Activated T-helper 2 cell treated with anti-CD3 and anti-CD28 coated beads, Interferon-gamma antibody, Interleukin-2, Interleukin-4, amounts not matched to agents 10 μg/mL and 5 μg/mL and 100 μg/mL, durations not matched to agents 14 hours and 24 hours and 36 hours (primary cell): ENCODE data around the gene ARMC2. TPM values are rescaled to one million over a fixed set of nuclear protein-coding genes. Genes with fewer than 3 reads are reported as not detected.

Experiments
- DNase-seq: peaks from one replicate; pipeline ENCODE4 v3.0.0; 2021; ENCODE audit warnings: low spot score
- H3K27ac Mint-ChIP-seq: one replicate; pipeline ENCODE4 v1.8.0; 2021; ENCODE audit warnings: mixed read lengths
- H3K27me3 Mint-ChIP-seq: one replicate; pipeline ENCODE4 v1.8.0; 2021; ENCODE audit warnings: low read depth, mixed read lengths
- H3K36me3 Mint-ChIP-seq: one replicate; pipeline ENCODE4 v1.8.0; 2021; ENCODE audit warnings: low read depth, mixed read lengths
- H3K4me1 Mint-ChIP-seq: one replicate; pipeline ENCODE4 v1.8.0; 2021; ENCODE audit warnings: low read depth, mixed read lengths
- H3K4me3 Mint-ChIP-seq: one replicate; pipeline ENCODE4 v1.8.0; 2021; ENCODE audit warnings: low read depth, mild to moderate bottlenecking, moderate library complexity, mixed read lengths
- H3K9me3 Mint-ChIP-seq: one replicate; pipeline ENCODE4 v1.8.0; 2021; ENCODE audit warnings: mixed read lengths
- intact Hi-C: fragments of 100-400 bp; cut with micrococcal nuclease; formaldehyde crosslinking; loops from one replicate; pipeline ENCODE4 v1.15.1; 2023
- total RNA-seq: library from RNA; stranded (reverse); gene quantifications from 2 replicates; pipeline ENCODE4 v1.2.3, GENCODE V29; 2022

ARMC2 gene
- total RNA-seq, 1 donor from 2014 or later: 2.7 TPM

GRCh38 chr6:108998485-108998884, 150.3 kb downstream of the ARMC2 start:
- no peak overlapping the region for H3K27ac Mint-ChIP-seq
- peaks cover 42% of the 10 kb centered on the region for H3K36me3 Mint-ChIP-seq
- DNase-seq: no peak
- no peak overlapping the region for H3K4me3 Mint-ChIP-seq
- peaks cover 3% of the 10 kb centered on the region for H3K4me1 Mint-ChIP-seq
- no peaks in the 10 kb centered on the region for H3K27me3 Mint-ChIP-seq
- no peaks in the 10 kb centered on the region for H3K9me3 Mint-ChIP-seq
- intact Hi-C loops: no loop called here

GRCh38 chr6:108999428-108999827, 151.2 kb downstream of the ARMC2 start:
- H3K36me3 Mint-ChIP-seq: peaks cover 39% of the 10 kb centered on the region
- intact Hi-C loops: no loop called here
- H3K4me1 Mint-ChIP-seq: peaks cover 3% of the 10 kb centered on the region
- H3K9me3 Mint-ChIP-seq: no peaks in the 10 kb centered on the region
- H3K4me3 Mint-ChIP-seq: no peak overlapping the region
- H3K27me3 Mint-ChIP-seq: no peaks in the 10 kb centered on the region
- no peak overlapping the region for H3K27ac Mint-ChIP-seq
- DNase-seq: no peak

DNA sequence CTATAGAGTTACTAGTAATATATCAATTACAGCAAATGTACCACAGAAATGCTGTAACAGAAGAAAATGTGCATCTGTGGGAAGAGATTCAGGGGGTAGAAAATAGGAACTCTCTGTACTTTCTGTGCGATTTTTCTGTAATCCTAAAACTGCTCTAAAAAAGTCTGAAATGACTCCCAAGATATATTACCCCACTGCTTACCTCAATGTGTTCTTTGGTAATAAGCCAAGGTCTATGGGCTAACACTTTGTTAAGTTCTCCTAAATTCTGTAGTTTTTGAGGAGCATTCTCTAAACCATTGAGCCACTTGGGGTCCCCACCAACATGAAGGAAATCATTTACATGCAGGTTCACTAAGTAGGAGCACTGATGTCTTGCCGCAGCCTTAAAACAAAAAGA, 152.1 kb downstream of the ARMC2 start:
- Mint-ChIP-seq H3K9me3 (no peaks in the 10 kb centered on the region), H3K4me1 (peaks cover 8% of the 10 kb centered on the region), H3K4me3 (no peak overlapping the region), H3K36me3 (peaks cover 39% of the 10 kb centered on the region), H3K27ac (no peak overlapping the region), H3K27me3 (no peaks in the 10 kb centered on the region)
- intact Hi-C loops: no loop called here
- DNase-seq: no peak

DNA sequence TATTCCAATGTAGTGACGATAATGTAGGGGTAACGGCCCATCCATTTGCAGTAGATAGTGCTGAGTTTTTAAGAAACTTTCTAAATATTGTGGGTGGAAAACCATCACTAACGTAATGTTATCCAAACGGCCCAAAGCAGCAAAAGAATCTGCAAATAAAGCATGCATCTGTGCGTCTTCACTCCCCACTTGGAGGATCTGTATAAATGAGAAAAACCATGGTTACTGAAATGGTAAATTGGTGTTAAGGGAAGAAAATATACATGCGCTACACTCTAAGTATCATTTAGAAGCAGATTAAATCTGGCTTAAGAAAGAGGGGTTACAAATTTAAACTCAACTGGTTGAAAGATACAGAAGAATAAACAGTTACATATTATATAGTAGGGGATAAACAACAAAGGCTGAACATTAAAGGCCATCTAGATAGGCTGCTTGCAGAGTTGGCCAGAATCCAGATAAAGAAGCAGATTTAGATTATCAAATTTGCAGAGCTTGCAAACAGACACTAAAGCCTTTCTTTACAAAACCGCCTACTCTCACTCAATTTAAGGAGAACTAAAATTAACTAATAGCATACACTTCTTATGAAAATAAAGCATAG, 153.2 kb downstream of the ARMC2 start:
- H3K4me3 Mint-ChIP-seq: no peak overlapping the region

GRCh38 chr6:109002051-109002697, 154.0 kb downstream of the ARMC2 start:
- no peaks in the 10 kb centered on the region for H3K9me3 Mint-ChIP-seq
- no peaks in the 10 kb centered on the region for H3K27me3 Mint-ChIP-seq
- peaks cover 21% of the 10 kb centered on the region for H3K4me1 Mint-ChIP-seq
- H3K27ac Mint-ChIP-seq: no peak overlapping the region
- intact Hi-C loops: no loop called here
- H3K4me3 Mint-ChIP-seq: no peak overlapping the region
- H3K36me3 Mint-ChIP-seq: peaks cover 37% of the 10 kb centered on the region
- no peak for DNase-seq

More for the DNA sequence above, 153.2 kb downstream of the ARMC2 start:
- H3K9me3 Mint-ChIP-seq: no peaks in the 10 kb centered on the region
- H3K27me3 Mint-ChIP-seq: no peaks in the 10 kb centered on the region
- no peak for DNase-seq
- intact Hi-C loops: no loop called here
- H3K27ac Mint-ChIP-seq: no peak overlapping the region
- peaks cover 33% of the 10 kb centered on the region for H3K36me3 Mint-ChIP-seq
- peaks cover 13% of the 10 kb centered on the region for H3K4me1 Mint-ChIP-seq

GRCh38 chr6:109002882-109003281, 154.7 kb downstream of the ARMC2 start:
- H3K27ac Mint-ChIP-seq: no peak overlapping the region
- H3K36me3 Mint-ChIP-seq: peaks cover 32% of the 10 kb centered on the region
- H3K4me3 Mint-ChIP-seq: no peak overlapping the region
- H3K9me3 Mint-ChIP-seq: no peaks in the 10 kb centered on the region
- no peaks in the 10 kb centered on the region for H3K27me3 Mint-ChIP-seq
- H3K4me1 Mint-ChIP-seq: peaks cover 27% of the 10 kb centered on the region
- no peak for DNase-seq
- intact Hi-C loops: no loop called here

DNA sequence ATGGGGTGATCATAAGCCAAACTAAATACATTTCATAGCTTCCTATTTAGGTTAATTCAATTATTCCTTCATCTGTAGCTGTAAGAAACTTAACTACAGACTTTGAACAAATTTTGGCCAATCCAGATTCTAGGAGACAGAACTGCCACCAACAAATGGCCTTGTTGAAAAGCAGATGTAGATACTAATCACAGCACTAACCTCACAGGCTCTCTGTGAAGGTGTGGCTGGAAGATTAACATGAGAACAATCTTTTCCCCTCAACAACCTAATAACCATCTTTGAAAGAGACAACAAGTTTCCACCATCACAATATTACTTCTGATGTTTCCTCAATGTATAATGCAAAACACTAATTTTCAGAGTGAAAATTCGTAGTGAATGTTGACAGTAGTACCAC, 158.6 kb downstream of the ARMC2 start:
- peaks cover 10% of the 10 kb centered on the region for H3K36me3 Mint-ChIP-seq
- no peak for DNase-seq
- H3K27me3 Mint-ChIP-seq: no peaks in the 10 kb centered on the region
- intact Hi-C loops: loop anchor here (5.0 kb wide), 2 partner anchors 110 to 450 kb away; partner anchors contain the start of gene MICAL1
- peak overlapping the region; percentile 59 for H3K4me3 Mint-ChIP-seq
- peaks cover 45% of the 10 kb centered on the region for H3K4me1 Mint-ChIP-seq
- no peaks in the 10 kb centered on the region for H3K9me3 Mint-ChIP-seq
- H3K27ac Mint-ChIP-seq: no peak overlapping the region

DNA sequence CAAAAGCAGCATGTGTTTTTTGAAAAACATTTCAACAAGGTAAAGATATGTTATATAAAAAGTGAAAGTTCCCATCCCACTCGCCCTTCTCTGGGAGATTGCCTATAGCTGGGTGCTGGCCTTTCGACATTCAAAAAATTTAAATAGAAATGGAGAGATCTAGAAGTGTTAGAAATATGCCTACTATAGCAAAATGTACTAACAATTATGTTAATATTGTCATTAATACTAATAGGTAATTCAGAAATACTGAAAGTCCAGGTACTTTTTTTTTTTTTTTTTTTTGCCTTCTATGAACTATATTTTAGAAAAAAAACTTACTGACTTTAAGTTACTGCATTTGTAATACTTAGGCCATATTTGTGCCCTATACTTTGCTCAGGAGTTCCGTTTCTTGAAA, 159.3 kb downstream of the ARMC2 start:
- Mint-ChIP-seq H3K9me3 (no peaks in the 10 kb centered on the region), H3K27me3 (no peaks in the 10 kb centered on the region), H3K4me3 (peak overlapping the region; percentile 90), H3K4me1 (peaks cover 45% of the 10 kb centered on the region), H3K27ac (peak overlapping the region; percentile 24), H3K36me3 (peaks cover 10% of the 10 kb centered on the region)
- intact Hi-C loops: loop anchor here (5.0 kb wide), 2 partner anchors 110 to 450 kb away; partner anchors contain the start of gene MICAL1
- no peak for DNase-seq

- Mint-ChIP-seq H3K9me3 (no peaks in the 10 kb centered on the region), H3K4me3 (peak overlapping the region; percentile 90), H3K27me3 (no peaks in the 10 kb centered on the region), H3K27ac (peak overlapping the region; percentile 64), H3K4me1 (peaks cover 44% of the 10 kb centered on the region), H3K36me3 (peaks cover 10% of the 10 kb centered on the region)
- intact Hi-C loops: loop anchor here (1.0 to 5.0 kb wide), 8 partner anchors 65 to 449 kb away; partner anchors contain the start of genes CEP57L1, MICAL1 and SESN1
- no peak for DNase-seq
These were observed 159.8 kb downstream of the ARMC2 start for GRCh38 chr6:109008054-109008453.

DNA sequence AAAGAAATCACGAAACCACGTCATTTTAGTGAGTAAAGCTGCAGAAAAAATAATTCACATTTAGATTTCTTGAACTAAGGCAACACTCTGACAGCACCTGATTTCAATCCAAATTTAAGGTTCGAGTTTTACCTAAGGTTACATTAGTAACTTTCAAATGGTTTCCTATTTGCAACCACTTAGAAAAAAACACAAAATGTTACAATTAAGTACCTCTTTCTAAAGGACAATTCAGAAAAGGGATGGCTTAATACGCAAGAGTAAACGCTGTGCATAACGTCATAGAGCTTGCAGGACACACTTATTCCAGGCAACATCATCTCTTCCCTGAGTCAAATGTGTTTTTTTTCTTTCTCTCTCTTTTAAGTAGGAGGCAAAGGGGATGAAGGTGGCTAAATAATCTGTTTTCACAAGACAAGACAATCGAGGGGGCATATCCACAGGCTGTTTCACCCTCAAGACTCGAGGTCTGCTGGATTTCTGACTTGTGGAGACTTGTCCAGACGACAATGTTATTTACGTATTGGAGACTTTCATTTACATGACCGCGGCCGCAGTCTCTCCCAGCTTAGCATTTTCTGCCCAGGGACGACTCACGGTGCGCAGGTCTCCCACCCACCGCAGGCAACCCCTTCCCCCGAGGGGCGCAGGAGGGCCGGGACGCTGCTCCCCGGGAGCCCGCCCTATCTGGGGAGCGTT, 160.5 kb downstream of the ARMC2 start:
- intact Hi-C loops: loop anchor here (1.0 to 5.0 kb wide), 10 partner anchors 66 to 449 kb away; partner anchors contain the start of genes ARMC2, CEP57L1, MICAL1 and SESN1
- no peaks in the 10 kb centered on the region for H3K9me3 Mint-ChIP-seq
- no peak for DNase-seq
- H3K4me3 Mint-ChIP-seq: peak overlapping the region; percentile 90
- no peaks in the 10 kb centered on the region for H3K27me3 Mint-ChIP-seq
- H3K27ac Mint-ChIP-seq: peak overlapping the region; percentile 86
- H3K4me1 Mint-ChIP-seq: peaks cover 48% of the 10 kb centered on the region
- peaks cover 10% of the 10 kb centered on the region for H3K36me3 Mint-ChIP-seq

GRCh38 chr6:109009236-109009961, 161.2 kb downstream of the ARMC2 start:
- Mint-ChIP-seq H3K27ac (peak overlapping the region; percentile 84), H3K36me3 (peaks cover 10% of the 10 kb centered on the region), H3K4me3 (peak overlapping the region; percentile 89), H3K27me3 (no peaks in the 10 kb centered on the region), H3K9me3 (no peaks in the 10 kb centered on the region), H3K4me1 (peaks cover 54% of the 10 kb centered on the region)
- DNase-seq: peak; percentile 84
- intact Hi-C loops: loop anchor here (1.0 to 5.0 kb wide), 9 partner anchors 67 to 448 kb away; partner anchors contain the start of genes ARMC2, CEP57L1, MICAL1 and SESN1

DNA sequence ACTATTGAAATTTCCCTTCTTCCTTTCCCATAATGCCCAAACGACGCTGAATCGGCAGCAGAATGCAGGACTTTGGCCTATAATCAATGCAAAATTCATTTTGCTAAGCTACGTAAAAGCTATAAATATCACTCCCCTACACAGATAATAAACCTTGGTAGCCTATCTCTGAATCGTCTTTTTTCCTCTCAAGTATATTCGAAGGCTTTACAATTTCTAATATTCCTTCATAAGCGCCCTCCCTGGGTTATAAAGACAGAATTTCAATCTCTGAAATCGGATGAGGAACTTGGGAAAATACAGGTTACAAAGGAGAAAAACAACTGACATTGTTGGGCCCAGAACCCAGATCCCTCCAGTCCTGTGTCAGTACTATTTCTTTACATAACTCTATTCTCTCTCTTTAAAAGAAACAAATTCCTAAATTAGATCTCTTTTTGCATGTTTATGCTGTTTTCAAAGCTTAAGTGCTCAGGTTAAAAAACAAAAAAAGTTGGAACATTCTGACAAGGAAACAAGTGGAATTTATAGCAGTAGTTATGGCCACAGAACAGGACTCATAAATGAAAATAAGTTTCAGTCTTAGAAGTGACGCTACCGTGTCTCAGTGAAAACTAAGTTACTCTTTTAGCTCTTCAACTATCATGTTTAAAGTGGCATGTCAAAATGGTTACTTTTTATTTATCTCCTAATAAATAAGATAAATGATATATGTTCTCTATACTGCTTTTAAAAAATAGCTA, 161.9 kb downstream of the ARMC2 start:
- Mint-ChIP-seq H3K27me3 (no peaks in the 10 kb centered on the region), H3K9me3 (no peaks in the 10 kb centered on the region), H3K4me1 (peaks cover 53% of the 10 kb centered on the region), H3K27ac (peak overlapping the region; percentile 84), H3K36me3 (peaks cover 10% of the 10 kb centered on the region), H3K4me3 (peak overlapping the region; percentile 89)
- intact Hi-C loops: loop anchor here (1.0 to 5.0 kb wide), 10 partner anchors 47 to 447 kb away; partner anchors contain the start of genes ARMC2, CEP57L1, MICAL1 and SESN1
- no peak for DNase-seq
